Neural cell (in vitro differentiated cells): Measurements from ENCODE around the gene SH3RF1. TPM values are rescaled to one million over a fixed set of nuclear protein-coding genes. Genes with fewer than 3 reads are reported as not detected.

Experiments used
- H2AFZ ChIP-seq: fragments of 200-600, 300-800 bp; sonication (generic), shearing (Covaris generic); 2 replicates; pipeline ENCODE4 v1.6.0; 2014; ENCODE audit warnings: low read depth, mild to moderate bottlenecking, antibody characterized with exemption, low read length, moderate library complexity
- H3F3A ChIP-seq: fragments of 200-600 bp; shearing (Covaris generic); 2 replicates; pipeline ENCODE4 v1.6.1; 2016; ENCODE audit warnings: mild to moderate bottlenecking, moderate library complexity, mixed read lengths, antibody characterized with exemption, low read length; ENCODE audit not compliant: insufficient read depth, poor library complexity, severe bottlenecking
- H3K27ac ChIP-seq: fragments of 200-600, 300-800 bp; sonication (generic), shearing (Covaris generic); 2 replicates; pipeline ENCODE4 v1.5.1; 2014; ENCODE audit warnings: mild to moderate bottlenecking, low read length, moderate library complexity
- H3K27me3 ChIP-seq: fragments of 300-800, 200-600 bp; sonication (generic), shearing (Covaris generic); 2 replicates; pipeline ENCODE4 v1.6.0; 2014; ENCODE audit warnings: mild to moderate bottlenecking, low read depth, low read length, moderate library complexity; ENCODE audit not compliant: insufficient read depth
- H3K36me3 ChIP-seq: fragments of 300-800, 200-600 bp; sonication (generic), shearing (Covaris generic); 2 replicates; pipeline ENCODE4 v1.5.1; 2014; ENCODE audit warnings: mild to moderate bottlenecking, antibody characterized with exemption, low read length, moderate library complexity; ENCODE audit not compliant: insufficient read depth
- H3K4me2 ChIP-seq: fragments of 300-800, 200-600 bp; sonication (generic), shearing (Covaris generic); 2 replicates; pipeline ENCODE4 v1.6.0; 2014; ENCODE audit warnings: mild to moderate bottlenecking, low read length
- H3K4me3 ChIP-seq: fragments of 300-800, 200-600 bp; sonication (generic), shearing (Covaris generic); 2 replicates; pipeline ENCODE4 v1.5.1; 2014; ENCODE audit warnings: mild to moderate bottlenecking, low read length, moderate library complexity
- H3K79me2 ChIP-seq: fragments of 200-600 bp; shearing (Covaris generic); replicated peaks from 2 replicates; pipeline ENCODE4 v1.6.0; 2014; ENCODE audit warnings: mild to moderate bottlenecking, low read length, moderate library complexity; ENCODE audit not compliant: insufficient read depth
- H3K9ac ChIP-seq: fragments of 300-800, 200-600 bp; sonication (generic), shearing (Covaris generic); 2 replicates; pipeline ENCODE4 v1.6.1; 2016; ENCODE audit warnings: mild to moderate bottlenecking, low read length, mixed read lengths
- H3K9me2 ChIP-seq: fragments of 200-600 bp; shearing (Covaris generic); 2 replicates; pipeline ENCODE4 v1.6.1; 2016; ENCODE audit warnings: mild to moderate bottlenecking, low read length, mixed read lengths; ENCODE audit not compliant: insufficient read depth
- H3K9me3 ChIP-seq: fragments of 200-600, 300-800 bp; sonication (generic), shearing (Covaris generic); 2 replicates; pipeline ENCODE4 v1.6.1; 2016; ENCODE audit warnings: mild to moderate bottlenecking, mixed run types, low read length, moderate library complexity, mixed read lengths
- H4K20me1 ChIP-seq: fragments of 200-600 bp; shearing (Covaris generic); 2 replicates; pipeline ENCODE4 v1.6.1; 2016; ENCODE audit warnings: mild to moderate bottlenecking, mixed run types; ENCODE audit not compliant: insufficient read depth
- EP300 ChIP-seq: fragments of 450-650 bp; conservative IDR thresholded peaks from 2 replicates; pipeline ENCODE4 v1.6.1; 2014; ENCODE audit warnings: antibody characterized with exemption, mild to moderate bottlenecking, moderate library complexity; ENCODE audit not compliant: poor library complexity, severe bottlenecking
- EZH2 ChIP-seq: fragments of 200-600, 300-800 bp; shearing (Covaris generic), sonication (generic); IDR thresholded peaks from 2 replicates; pipeline ENCODE4 v1.6.1; 2014; ENCODE audit warnings: antibody characterized with exemption, low read length, borderline replicate concordance, mild to moderate bottlenecking; ENCODE audit not compliant: insufficient read depth, poor library complexity, severe bottlenecking
- MXI1 ChIP-seq: fragments of 450-650 bp; conservative IDR thresholded peaks from 2 replicates; pipeline ENCODE4 v1.6.1; 2014; ENCODE audit warnings: antibody characterized with exemption, mild to moderate bottlenecking; ENCODE audit not compliant: poor library complexity, severe bottlenecking
- POLR2AphosphoS5 ChIP-seq: IDR thresholded peaks from 2 replicates; pipeline ENCODE4 v1.6.1; 2012
- RAD21 ChIP-seq: fragments of 450-650 bp; conservative IDR thresholded peaks from 2 replicates; pipeline ENCODE4 v1.6.1; 2014; ENCODE audit warnings: antibody characterized with exemption, mild to moderate bottlenecking, moderate library complexity
- SMC3 ChIP-seq: fragments of 450-650 bp; conservative IDR thresholded peaks from 2 replicates; pipeline ENCODE4 v1.6.1; 2014; ENCODE audit warnings: antibody characterized with exemption, mild to moderate bottlenecking, moderate library complexity; ENCODE audit not compliant: poor library complexity
- TAF1 ChIP-seq: IDR thresholded peaks from 2 replicates; pipeline ENCODE4 v1.6.1; 2012; ENCODE audit warnings: low read depth
- polyA plus RNA-seq: library from polyadenylated mRNA; depleted of rRNA; stranded (reverse); fragments of >200 nt; gene quantifications from 2 replicates; pipeline ENCODE4 v1.2.3, GENCODE V29; 2014
- TF ChIP-seq, protein P1 (sequence below): fragments of 450-650 bp; IDR thresholded peaks from 2 replicates; pipeline ENCODE4 v1.5.1; 2014; ENCODE audit warnings: antibody characterized with exemption, mild to moderate bottlenecking, moderate library complexity; ENCODE audit not compliant: poor library complexity, severe bottlenecking
- TF ChIP-seq, protein P2 (sequence below): IDR thresholded peaks from 2 replicates; pipeline ENCODE4 v1.6.1; 2012; ENCODE audit warnings: borderline replicate concordance

Gene SH3RF1
- polyA plus RNA-seq, 1 donor from 2014 or later, result 3.1 TPM

DNA sequence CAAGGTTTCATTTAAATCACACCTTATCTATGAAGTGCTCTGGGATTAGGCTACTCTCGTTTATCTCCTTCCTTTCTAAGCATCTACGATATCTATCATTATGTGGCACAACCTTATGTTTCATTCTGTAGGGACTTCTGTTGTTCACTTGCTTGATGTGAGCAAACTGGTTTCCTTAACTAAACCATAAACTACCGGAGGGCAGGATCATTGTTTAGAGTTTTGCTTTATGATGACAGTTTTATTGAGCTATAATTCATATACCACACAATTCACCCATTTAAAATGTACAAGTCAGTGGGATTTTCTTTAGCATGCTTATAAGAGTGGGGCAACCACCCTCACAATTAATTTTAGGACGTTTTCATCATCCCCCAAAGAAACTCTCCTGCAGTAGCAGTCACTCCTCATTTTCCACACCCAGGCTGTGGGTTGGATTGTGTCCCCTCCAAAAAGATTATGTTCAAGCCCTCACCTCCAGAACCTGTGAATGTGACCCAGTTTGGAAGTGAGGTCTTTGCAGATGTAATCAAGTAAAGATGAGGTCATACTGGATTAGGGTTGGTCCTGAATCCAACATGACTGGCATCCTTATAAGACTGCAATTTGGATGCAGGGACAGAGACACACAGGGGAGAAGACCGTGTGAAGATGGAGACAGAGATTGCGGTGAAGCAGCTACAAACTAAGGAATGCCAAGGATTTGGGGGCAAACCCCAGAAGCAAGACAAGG lies 42.1 kb upstream of the SH3RF1 start:
- H3K27me3 ChIP-seq, result no peaks in the 10 kb centered on the region
- H3K27ac ChIP-seq, result no peak overlapping the region
- no peak overlapping the region for H3K4me2 ChIP-seq
- H3K9me2 ChIP-seq, result no peaks in the 10 kb centered on the region
- H3F3A ChIP-seq, result no peaks in the 10 kb centered on the region
- no peak overlapping the region for H3K9ac ChIP-seq
- H2AFZ ChIP-seq, result no peak overlapping the region
- TF ChIP-seq EP300 (no peak), TAF1 (no peak), POLR2AphosphoS5 (no peak), MXI1 (no peak), RAD21 (no peak), EZH2 (no peak), SMC3 (no peak)
- TF ChIP-seq, protein P1, sequence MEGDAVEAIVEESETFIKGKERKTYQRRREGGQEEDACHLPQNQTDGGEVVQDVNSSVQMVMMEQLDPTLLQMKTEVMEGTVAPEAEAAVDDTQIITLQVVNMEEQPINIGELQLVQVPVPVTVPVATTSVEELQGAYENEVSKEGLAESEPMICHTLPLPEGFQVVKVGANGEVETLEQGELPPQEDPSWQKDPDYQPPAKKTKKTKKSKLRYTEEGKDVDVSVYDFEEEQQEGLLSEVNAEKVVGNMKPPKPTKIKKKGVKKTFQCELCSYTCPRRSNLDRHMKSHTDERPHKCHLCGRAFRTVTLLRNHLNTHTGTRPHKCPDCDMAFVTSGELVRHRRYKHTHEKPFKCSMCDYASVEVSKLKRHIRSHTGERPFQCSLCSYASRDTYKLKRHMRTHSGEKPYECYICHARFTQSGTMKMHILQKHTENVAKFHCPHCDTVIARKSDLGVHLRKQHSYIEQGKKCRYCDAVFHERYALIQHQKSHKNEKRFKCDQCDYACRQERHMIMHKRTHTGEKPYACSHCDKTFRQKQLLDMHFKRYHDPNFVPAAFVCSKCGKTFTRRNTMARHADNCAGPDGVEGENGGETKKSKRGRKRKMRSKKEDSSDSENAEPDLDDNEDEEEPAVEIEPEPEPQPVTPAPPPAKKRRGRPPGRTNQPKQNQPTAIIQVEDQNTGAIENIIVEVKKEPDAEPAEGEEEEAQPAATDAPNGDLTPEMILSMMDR, result no peak
- TF ChIP-seq, protein P2, sequence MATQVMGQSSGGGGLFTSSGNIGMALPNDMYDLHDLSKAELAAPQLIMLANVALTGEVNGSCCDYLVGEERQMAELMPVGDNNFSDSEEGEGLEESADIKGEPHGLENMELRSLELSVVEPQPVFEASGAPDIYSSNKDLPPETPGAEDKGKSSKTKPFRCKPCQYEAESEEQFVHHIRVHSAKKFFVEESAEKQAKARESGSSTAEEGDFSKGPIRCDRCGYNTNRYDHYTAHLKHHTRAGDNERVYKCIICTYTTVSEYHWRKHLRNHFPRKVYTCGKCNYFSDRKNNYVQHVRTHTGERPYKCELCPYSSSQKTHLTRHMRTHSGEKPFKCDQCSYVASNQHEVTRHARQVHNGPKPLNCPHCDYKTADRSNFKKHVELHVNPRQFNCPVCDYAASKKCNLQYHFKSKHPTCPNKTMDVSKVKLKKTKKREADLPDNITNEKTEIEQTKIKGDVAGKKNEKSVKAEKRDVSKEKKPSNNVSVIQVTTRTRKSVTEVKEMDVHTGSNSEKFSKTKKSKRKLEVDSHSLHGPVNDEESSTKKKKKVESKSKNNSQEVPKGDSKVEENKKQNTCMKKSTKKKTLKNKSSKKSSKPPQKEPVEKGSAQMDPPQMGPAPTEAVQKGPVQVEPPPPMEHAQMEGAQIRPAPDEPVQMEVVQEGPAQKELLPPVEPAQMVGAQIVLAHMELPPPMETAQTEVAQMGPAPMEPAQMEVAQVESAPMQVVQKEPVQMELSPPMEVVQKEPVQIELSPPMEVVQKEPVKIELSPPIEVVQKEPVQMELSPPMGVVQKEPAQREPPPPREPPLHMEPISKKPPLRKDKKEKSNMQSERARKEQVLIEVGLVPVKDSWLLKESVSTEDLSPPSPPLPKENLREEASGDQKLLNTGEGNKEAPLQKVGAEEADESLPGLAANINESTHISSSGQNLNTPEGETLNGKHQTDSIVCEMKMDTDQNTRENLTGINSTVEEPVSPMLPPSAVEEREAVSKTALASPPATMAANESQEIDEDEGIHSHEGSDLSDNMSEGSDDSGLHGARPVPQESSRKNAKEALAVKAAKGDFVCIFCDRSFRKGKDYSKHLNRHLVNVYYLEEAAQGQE, result no peak
- H3K9me3 ChIP-seq, result no peaks in the 10 kb centered on the region
- no peak overlapping the region for H3K4me3 ChIP-seq
- H3K36me3 ChIP-seq, result no peaks in the 10 kb centered on the region
- H3K79me2 ChIP-seq, result no peaks in the 10 kb centered on the region
- H4K20me1 ChIP-seq, result no peaks in the 10 kb centered on the region

GRCh38 chr4:169311643-169312365 lies 41.0 kb upstream of the SH3RF1 start:
- Histone ChIP-seq H3K27ac (no peak overlapping the region), H3K4me3 (no peak overlapping the region), H3K27me3 (no peaks in the 10 kb centered on the region), H3K9ac (no peak overlapping the region), H3K36me3 (no peaks in the 10 kb centered on the region), H3K9me2 (no peaks in the 10 kb centered on the region), H2AFZ (no peak overlapping the region), H3K79me2 (no peaks in the 10 kb centered on the region), H3K9me3 (no peaks in the 10 kb centered on the region), H4K20me1 (no peaks in the 10 kb centered on the region), H3K4me2 (no peak overlapping the region), H3F3A (no peaks in the 10 kb centered on the region)
- TF ChIP-seq EP300 (no peak), POLR2AphosphoS5 (no peak), EZH2 (no peak), RAD21 (no peak), MXI1 (no peak), SMC3 (no peak), TAF1 (no peak)
- TF ChIP-seq, protein P2, result no peak
